ENCODE results near the gene LAMA2.

DNA sequence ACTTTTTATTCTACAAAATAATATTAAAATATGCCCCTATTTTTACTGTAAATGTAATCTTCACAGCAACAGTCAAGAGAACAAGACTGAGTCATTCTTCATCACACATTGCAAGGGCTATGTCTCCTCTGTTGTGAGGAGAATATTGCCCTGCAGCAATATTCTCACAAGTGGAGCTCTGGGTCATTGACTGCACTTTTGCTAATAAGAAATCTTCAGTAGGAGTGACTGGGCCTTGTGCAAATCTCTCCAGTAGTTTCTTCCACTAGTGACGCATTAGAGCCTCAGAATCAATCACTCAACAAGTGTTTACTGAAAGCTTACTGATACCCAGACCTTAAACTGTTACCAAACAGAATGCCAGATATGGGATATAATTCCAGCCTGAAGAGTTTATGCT is 49.1 kb downstream of the LAMA2 start:
- TF ChIP-seq, protein P1, sequence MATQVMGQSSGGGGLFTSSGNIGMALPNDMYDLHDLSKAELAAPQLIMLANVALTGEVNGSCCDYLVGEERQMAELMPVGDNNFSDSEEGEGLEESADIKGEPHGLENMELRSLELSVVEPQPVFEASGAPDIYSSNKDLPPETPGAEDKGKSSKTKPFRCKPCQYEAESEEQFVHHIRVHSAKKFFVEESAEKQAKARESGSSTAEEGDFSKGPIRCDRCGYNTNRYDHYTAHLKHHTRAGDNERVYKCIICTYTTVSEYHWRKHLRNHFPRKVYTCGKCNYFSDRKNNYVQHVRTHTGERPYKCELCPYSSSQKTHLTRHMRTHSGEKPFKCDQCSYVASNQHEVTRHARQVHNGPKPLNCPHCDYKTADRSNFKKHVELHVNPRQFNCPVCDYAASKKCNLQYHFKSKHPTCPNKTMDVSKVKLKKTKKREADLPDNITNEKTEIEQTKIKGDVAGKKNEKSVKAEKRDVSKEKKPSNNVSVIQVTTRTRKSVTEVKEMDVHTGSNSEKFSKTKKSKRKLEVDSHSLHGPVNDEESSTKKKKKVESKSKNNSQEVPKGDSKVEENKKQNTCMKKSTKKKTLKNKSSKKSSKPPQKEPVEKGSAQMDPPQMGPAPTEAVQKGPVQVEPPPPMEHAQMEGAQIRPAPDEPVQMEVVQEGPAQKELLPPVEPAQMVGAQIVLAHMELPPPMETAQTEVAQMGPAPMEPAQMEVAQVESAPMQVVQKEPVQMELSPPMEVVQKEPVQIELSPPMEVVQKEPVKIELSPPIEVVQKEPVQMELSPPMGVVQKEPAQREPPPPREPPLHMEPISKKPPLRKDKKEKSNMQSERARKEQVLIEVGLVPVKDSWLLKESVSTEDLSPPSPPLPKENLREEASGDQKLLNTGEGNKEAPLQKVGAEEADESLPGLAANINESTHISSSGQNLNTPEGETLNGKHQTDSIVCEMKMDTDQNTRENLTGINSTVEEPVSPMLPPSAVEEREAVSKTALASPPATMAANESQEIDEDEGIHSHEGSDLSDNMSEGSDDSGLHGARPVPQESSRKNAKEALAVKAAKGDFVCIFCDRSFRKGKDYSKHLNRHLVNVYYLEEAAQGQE (IDR thresholded peaks at IDR 0.05; ENCODE audit: unreplicated experiment): no peak
- TF ChIP-seq, protein P2, sequence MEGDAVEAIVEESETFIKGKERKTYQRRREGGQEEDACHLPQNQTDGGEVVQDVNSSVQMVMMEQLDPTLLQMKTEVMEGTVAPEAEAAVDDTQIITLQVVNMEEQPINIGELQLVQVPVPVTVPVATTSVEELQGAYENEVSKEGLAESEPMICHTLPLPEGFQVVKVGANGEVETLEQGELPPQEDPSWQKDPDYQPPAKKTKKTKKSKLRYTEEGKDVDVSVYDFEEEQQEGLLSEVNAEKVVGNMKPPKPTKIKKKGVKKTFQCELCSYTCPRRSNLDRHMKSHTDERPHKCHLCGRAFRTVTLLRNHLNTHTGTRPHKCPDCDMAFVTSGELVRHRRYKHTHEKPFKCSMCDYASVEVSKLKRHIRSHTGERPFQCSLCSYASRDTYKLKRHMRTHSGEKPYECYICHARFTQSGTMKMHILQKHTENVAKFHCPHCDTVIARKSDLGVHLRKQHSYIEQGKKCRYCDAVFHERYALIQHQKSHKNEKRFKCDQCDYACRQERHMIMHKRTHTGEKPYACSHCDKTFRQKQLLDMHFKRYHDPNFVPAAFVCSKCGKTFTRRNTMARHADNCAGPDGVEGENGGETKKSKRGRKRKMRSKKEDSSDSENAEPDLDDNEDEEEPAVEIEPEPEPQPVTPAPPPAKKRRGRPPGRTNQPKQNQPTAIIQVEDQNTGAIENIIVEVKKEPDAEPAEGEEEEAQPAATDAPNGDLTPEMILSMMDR (conservative IDR thresholded peaks at IDR 0.05; ENCODE audit: low read depth in 2 of 2): no peak
- no peak for TF ChIP-seq EZH2phosphoT487 (IDR thresholded peaks at IDR 0.05; ENCODE audit: unreplicated experiment)
- no peak for TF ChIP-seq POLR2AphosphoS5 (IDR thresholded peaks at IDR 0.05; ENCODE audit: low read depth)
- TF ChIP-seq EZH2 (IDR thresholded peaks at IDR 0.05; ENCODE audit: low read depth, unreplicated experiment): no peak
- TF ChIP-seq ZNF331 (CRISPR knock-in tag; IDR thresholded peaks at IDR 0.05; ENCODE audit: low read depth): no peak
- no peak for TF ChIP-seq JUNB (IDR thresholded peaks at IDR 0.05; ENCODE audit: unreplicated experiment)
